CD4-positive, alpha-beta memory T cell (primary cell): ENCODE results near the gene PSMA4. TPM values are rescaled to one million over a fixed set of nuclear protein-coding genes. Genes with fewer than 3 reads are reported as not detected.
A peak's percentile ranks its signal among the peaks of the same experiment; 100 is the strongest.
"Not testable (repeated sequence)": the region's sequence is repeated elsewhere in the genome, so short reads cannot be mapped to it uniquely, and the experiment has no call there.

ENCODE experiments used
- CTCF ChIA-PET: fragments of 350-600 bp; sonication (Branson Sonifier 250); formaldehyde crosslinking; loops from one replicate; lab custom pipeline; 2021; ENCODE audit warnings: inconsistent platforms; ENCODE audit not compliant: partially characterized antibody; lab: Charles Lee
- POLR2A ChIA-PET: fragments of 350-600 bp; sonication (Branson Sonifier 250); formaldehyde crosslinking; loops from one replicate; lab custom pipeline; 2021; ENCODE audit not compliant: partially characterized antibody; lab: Charles Lee
- DNase-seq, 5 donors: peaks; one replicate each; pipeline versions ENCODE4 v3.0.0 to v3.0.0-alpha.2; 2020 to 2022; ENCODE audit warnings: mixed read lengths in 1 of 5
- H3K27ac ChIP-seq: one replicate; pipeline ENCODE4 v1.7.0; 2013; ENCODE audit warnings: low read depth, low read length
- H3K27me3 ChIP-seq: 2 replicates; pipeline ENCODE4 v1.7.0; 2013; ENCODE audit warnings: mild to moderate bottlenecking, low read length, moderate library complexity; ENCODE audit not compliant: insufficient read depth
- H3K36me3 ChIP-seq: 2 replicates; pipeline ENCODE4 v1.7.0; 2013; ENCODE audit warnings: mild to moderate bottlenecking, low read length, moderate library complexity; ENCODE audit not compliant: insufficient read depth
- H3K4me1 ChIP-seq: 2 replicates; pipeline ENCODE4 v1.7.0; 2013; ENCODE audit warnings: mild to moderate bottlenecking, low read length, moderate library complexity; ENCODE audit not compliant: insufficient read depth
- H3K4me3 ChIP-seq, 2 donors: one replicate each; pipeline ENCODE4 v1.7.0; 2013; ENCODE audit warnings: low read length in 2 of 2, mild to moderate bottlenecking in 1 of 2
- H3K9me3 ChIP-seq, 2 donors: one replicate each; pipeline ENCODE4 v1.7.0; 2013; ENCODE audit warnings: low read length in 2 of 2, control low read depth in 1 of 2; ENCODE audit not compliant: control insufficient read depth in 1 of 2
- H3K27ac Mint-ChIP-seq, 7 donors: one replicate each; pipeline ENCODE4 v1.8.0; 2020 to 2021; ENCODE audit warnings: mixed read lengths in 7 of 7, mild to moderate bottlenecking in 6 of 7, inconsistent platforms in 3 of 7, moderate library complexity in 3 of 7
- H3K27me3 Mint-ChIP-seq, 2 donors: one replicate each; pipeline ENCODE4 v1.8.0; 2020 to 2021; ENCODE audit warnings: mixed read lengths in 2 of 2
- H3K36me3 Mint-ChIP-seq, 2 donors: one replicate each; pipeline ENCODE4 v1.8.0; 2020 to 2021; ENCODE audit warnings: mixed read lengths in 2 of 2, inconsistent platforms in 1 of 2, mild to moderate bottlenecking in 1 of 2
- H3K4me1 Mint-ChIP-seq, 4 donors: one replicate each; pipeline ENCODE4 v1.8.0; 2020 to 2021; ENCODE audit warnings: mixed read lengths in 4 of 4, mild to moderate bottlenecking in 1 of 4
- H3K4me3 Mint-ChIP-seq, 8 donors: one replicate each; pipeline ENCODE4 v1.8.0; 2020 to 2021; ENCODE audit warnings: mixed read lengths in 8 of 8, mild to moderate bottlenecking in 7 of 8, moderate library complexity in 6 of 8, inconsistent platforms in 3 of 8
- H3K9me3 Mint-ChIP-seq, 8 donors: one replicate each; pipeline ENCODE4 v1.8.0; 2020 to 2021; ENCODE audit warnings: mixed read lengths in 8 of 8, mild to moderate bottlenecking in 5 of 8, inconsistent platforms in 3 of 8, moderate library complexity in 1 of 8
- intact Hi-C: fragments of 100-400 bp; cut with micrococcal nuclease; formaldehyde crosslinking; loops from one replicate; pipeline ENCODE4 v1.15.1; 2023
- polyA plus RNA-seq, 2 donors: library from polyadenylated mRNA; unstranded; fragments of 300-500 nt; fragmentation: Illumina TruSeq; gene quantifications; one replicate each; pipeline ENCODE4 v1.2.3, GENCODE V29; 2021
- total RNA-seq, 2 experiments: library from RNA; stranded (reverse); gene quantifications; one replicate each; pipeline ENCODE4 v1.2.3, GENCODE V29; 2021

Gene PSMA4
- total and polyA plus RNA-seq, 4 experiments from 2014 or later, result 89.8 to 279 (median 151) TPM

DNA sequence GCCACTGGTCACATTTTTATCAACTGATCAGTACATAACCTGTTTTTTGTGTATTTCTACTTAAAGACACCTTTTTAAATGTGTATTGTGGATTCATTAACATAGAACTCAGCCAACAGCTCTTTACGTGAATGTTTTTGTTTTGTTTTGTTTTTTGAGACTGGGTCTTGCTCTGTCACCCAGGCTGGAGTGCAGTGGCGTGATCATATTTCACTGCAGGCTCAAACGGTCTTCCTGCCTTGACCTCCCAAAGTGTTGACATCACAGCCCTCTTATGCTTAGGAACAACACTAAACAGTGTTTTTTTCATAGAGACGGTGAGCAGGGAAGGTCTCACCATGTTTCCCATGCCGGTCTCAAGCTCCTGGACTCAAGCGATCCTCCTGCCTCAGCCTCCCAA lies 9.9 kb downstream of the PSMA4 start:
- Histone ChIP-seq H3K27me3 (no peaks in the 10 kb centered on the region), H3K4me1 (no peaks in the 10 kb centered on the region), H3K9me3 (no peaks in the 10 kb centered on the region), H3K4me3 (no peak overlapping the region), H3K36me3 (peaks cover 44% of the 10 kb centered on the region), H3K27ac (no peak overlapping the region)
- DNase-seq, result no peak
- POLR2A ChIA-PET, result interaction anchor here (0.7 to 3.0 kb wide), 4 partner anchors 10 to 99 kb away, joined by 4 to 20 read pairs (median 4); partner anchors contain the start of genes CHRNA5 and PSMA4
- no peak overlapping the region for H3K27ac Mint-ChIP-seq
- H3K4me3 Mint-ChIP-seq, result no peak overlapping the region
- no peaks in the 10 kb centered on the region for H3K27me3 Mint-ChIP-seq
- CTCF ChIA-PET, result no interaction called here
- peaks cover 0 to 3% (median 1%) of the 10 kb centered on the region in 4 donors for H3K4me1 Mint-ChIP-seq
- H3K9me3 Mint-ChIP-seq, result no peaks in the 10 kb centered on the region
- peaks cover 24 to 55% of the 10 kb centered on the region in 2 donors for H3K36me3 Mint-ChIP-seq
- intact Hi-C loops, result no loop called here

DNA sequence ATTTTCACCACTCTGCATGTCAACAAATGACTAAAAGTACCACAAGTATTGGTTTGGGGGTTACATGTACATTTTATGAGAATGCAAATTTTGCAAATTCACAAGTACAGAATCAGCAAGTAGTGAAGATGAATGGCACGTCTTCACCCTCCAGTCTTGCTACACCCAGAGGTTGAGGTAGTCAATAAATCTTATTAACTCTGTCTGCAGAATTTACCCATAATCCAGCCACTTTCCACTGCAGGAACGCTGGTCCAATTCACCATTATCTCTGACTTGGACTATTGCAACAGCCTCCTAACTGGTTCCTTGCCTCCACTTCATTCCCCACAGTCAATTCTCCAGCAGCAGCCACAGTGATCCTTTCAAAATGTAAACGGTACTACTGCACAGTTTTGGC lies 10.6 kb downstream of the PSMA4 start:
- Histone ChIP-seq H3K4me3 (no peak overlapping the region), H3K27me3 (no peaks in the 10 kb centered on the region), H3K27ac (no peak overlapping the region), H3K4me1 (no peaks in the 10 kb centered on the region), H3K9me3 (no peaks in the 10 kb centered on the region), H3K36me3 (peaks cover 38% of the 10 kb centered on the region)
- no peaks in the 10 kb centered on the region for H3K9me3 Mint-ChIP-seq
- H3K4me1 Mint-ChIP-seq, result peaks cover 0 to 3% (median 1%) of the 10 kb centered on the region in 4 donors
- H3K4me3 Mint-ChIP-seq, result no peak overlapping the region
- H3K27ac Mint-ChIP-seq, result peak overlapping the region in 3 of 7 donors; percentile 4 to 86 (median 7)
- ChIA-PET POLR2A (interaction anchor here (1.5 to 3.0 kb wide), 2 partner anchors 10 to 12 kb away, joined by 4 to 20 read pairs; partner anchors contain the start of gene PSMA4), CTCF (no interaction called here)
- no peak for DNase-seq
- H3K36me3 Mint-ChIP-seq, result peaks cover 19 to 49% of the 10 kb centered on the region in 2 donors
- H3K27me3 Mint-ChIP-seq, result no peaks in the 10 kb centered on the region
- intact Hi-C loops, result no loop called here

DNA sequence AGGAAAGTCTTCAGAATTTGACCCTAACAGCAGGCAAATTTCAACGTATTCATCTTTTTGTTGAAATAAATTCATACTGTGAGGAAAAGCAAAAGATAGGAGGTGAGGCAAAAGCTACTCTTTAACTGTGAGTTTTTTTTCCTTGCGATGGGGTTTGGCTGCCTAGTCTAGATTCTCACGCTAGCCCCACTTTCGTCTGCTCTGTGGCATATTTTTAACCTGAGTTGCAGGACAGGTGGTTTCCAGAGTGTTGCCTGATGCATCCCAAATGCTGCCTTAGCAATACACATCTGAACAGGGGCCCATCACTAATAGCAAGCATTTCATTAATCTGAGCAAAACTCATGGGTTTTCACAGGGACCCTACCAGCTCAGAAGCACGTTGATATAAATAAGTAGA lies 11.7 kb downstream of the PSMA4 start:
- Mint-ChIP-seq H3K4me3 (no peak overlapping the region), H3K4me1 (peaks cover 0 to 2% (median 0%) of the 10 kb centered on the region in 4 donors), H3K27ac (no peak overlapping the region), H3K36me3 (peaks cover 19 to 39% of the 10 kb centered on the region in 2 donors), H3K27me3 (no peaks in the 10 kb centered on the region), H3K9me3 (no peaks in the 10 kb centered on the region)
- Histone ChIP-seq H3K4me1 (no peaks in the 10 kb centered on the region), H3K36me3 (peaks cover 29% of the 10 kb centered on the region), H3K4me3 (no peak overlapping the region), H3K9me3 (no peaks in the 10 kb centered on the region), H3K27me3 (no peaks in the 10 kb centered on the region), H3K27ac (no peak overlapping the region)
- CTCF ChIA-PET, result interaction anchor here (1.0 to 1.1 kb wide), 2 partner anchors 9 to 129 kb away, joined by 3 read pairs; no protein-coding TSS in a partner anchor
- no peak for DNase-seq
- POLR2A ChIA-PET, result no interaction called here
- intact Hi-C loops, result no loop called here

DNA sequence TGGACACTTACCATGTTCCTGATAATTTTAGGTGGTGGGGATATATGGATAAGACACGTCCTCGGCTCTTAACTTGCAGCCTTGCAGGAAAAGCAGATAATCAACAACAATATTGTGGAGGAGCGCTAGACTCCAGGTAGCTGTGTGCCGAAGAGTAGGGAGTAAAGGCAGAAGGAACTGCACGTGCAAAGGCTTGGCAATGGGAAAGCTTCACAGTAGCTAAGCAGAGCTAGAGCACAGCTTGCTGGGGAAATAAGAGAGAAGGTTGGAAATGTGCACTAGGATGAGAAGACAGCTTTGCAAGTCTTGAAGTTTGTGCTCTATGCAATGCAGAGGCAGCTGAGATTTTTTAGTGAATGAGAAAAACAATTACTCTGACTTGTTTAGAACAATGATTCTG lies 12.4 kb downstream of the PSMA4 start:
- H3K27me3 ChIP-seq, result no peaks in the 10 kb centered on the region
- Mint-ChIP-seq H3K36me3 (peaks cover 19 to 34% of the 10 kb centered on the region in 2 donors), H3K27me3 (peaks cover 0 to 1% of the 10 kb centered on the region in 2 donors), H3K4me3 (no peak overlapping the region), H3K27ac (no peak overlapping the region), H3K9me3 (peaks cover 0 to 1% (median 0%) of the 10 kb centered on the region in 8 donors), H3K4me1 (peaks cover 0 to 2% (median 0%) of the 10 kb centered on the region in 4 donors)
- H3K36me3 ChIP-seq, result peaks cover 22% of the 10 kb centered on the region
- ChIA-PET POLR2A (interaction anchor here (0.9 kb wide), 1 partner anchor 12 kb away, joined by 4 read pairs; the partner anchor contains the start of gene CHRNA5), CTCF (interaction anchor here (0.6 to 1.1 kb wide), 3 partner anchors 10 to 257 kb away, joined by 3 read pairs; no protein-coding TSS in a partner anchor)
- H3K9me3 ChIP-seq, result no peaks in the 10 kb centered on the region
- intact Hi-C loops, result no loop called here
- H3K27ac ChIP-seq, result no peak overlapping the region
- no peaks in the 10 kb centered on the region for H3K4me1 ChIP-seq
- no peak for DNase-seq
- H3K4me3 ChIP-seq, result no peak overlapping the region

DNA sequence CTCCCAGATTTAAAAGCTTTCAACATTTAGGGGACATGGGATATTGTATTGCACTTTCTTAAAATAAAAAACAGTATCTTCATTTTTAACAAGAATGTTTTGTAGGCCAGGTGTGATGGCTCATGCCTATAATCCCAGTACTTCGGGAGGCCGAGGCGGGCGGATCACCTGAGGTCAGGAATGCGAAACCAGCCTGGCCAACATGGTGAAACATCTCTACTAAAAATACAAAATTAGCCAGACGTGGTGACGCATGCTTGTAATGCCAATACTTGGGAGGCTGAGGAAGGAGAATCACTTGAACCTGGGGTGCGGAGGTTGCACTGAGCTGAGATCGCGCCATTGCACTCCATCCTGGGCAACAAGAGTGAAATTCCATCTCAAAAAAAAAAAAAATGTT lies 20.0 kb downstream of the PSMA4 start:
- H3K4me3 ChIP-seq, H3K27me3 Mint-ChIP-seq, H3K27ac ChIP-seq, DNase-seq, H3K9me3 Mint-ChIP-seq, H3K27me3 ChIP-seq, H3K27ac Mint-ChIP-seq, intact Hi-C loops, H3K36me3 ChIP-seq, H3K36me3 Mint-ChIP-seq, POLR2A ChIA-PET, H3K9me3 ChIP-seq, CTCF ChIA-PET, H3K4me3 Mint-ChIP-seq, H3K4me1 ChIP-seq: not testable (repeated sequence)
- H3K4me1 Mint-ChIP-seq, result peaks cover 3 to 11% (median 6%) of the 10 kb centered on the region in 4 donors

DNA sequence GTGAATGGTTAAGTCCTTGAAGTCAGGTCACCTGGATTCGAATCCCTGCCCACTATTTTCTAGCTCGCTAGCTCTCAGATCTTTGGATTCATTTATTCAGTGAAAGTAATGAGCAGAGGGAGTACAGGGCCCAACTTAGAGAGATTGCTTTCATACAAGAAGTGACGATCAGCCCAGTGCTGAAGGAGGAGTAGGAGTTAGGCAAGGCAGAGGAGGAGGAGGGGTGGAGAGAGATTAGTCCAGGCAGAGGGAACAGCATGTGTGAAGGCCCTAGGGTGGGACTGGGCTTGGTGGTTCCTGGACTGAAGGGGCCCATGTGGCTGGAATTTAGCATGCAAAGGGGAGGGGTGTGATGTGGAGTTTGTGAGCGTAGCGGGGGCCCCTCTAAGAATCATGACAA lies 21.2 kb downstream of the PSMA4 start:
- intact Hi-C loops, result no loop called here
- peaks cover 2 to 3% of the 10 kb centered on the region in 2 donors for H3K36me3 Mint-ChIP-seq
- ChIA-PET POLR2A (no interaction called here), CTCF (no interaction called here)
- DNase-seq, result no peak
- peak overlapping the region in 1 of 7 donors; percentile 5 for H3K27ac Mint-ChIP-seq
- peak overlapping the region in 1 of 8 donors; percentile 11 for H3K4me3 Mint-ChIP-seq
- peaks cover 7 to 19% (median 12%) of the 10 kb centered on the region in 4 donors for H3K4me1 Mint-ChIP-seq
- H3K4me1 ChIP-seq, result peaks cover 15% of the 10 kb centered on the region
- peaks cover 4 to 5% of the 10 kb centered on the region in 2 donors for H3K27me3 Mint-ChIP-seq
- peaks cover 0 to 2% (median 0%) of the 10 kb centered on the region in 8 donors for H3K9me3 Mint-ChIP-seq
- no peak overlapping the region for H3K27ac ChIP-seq
- H3K36me3 ChIP-seq, result no peaks in the 10 kb centered on the region
- H3K9me3 ChIP-seq, result no peaks in the 10 kb centered on the region
- peaks cover 6% of the 10 kb centered on the region for H3K27me3 ChIP-seq
- no peak overlapping the region for H3K4me3 ChIP-seq

DNA sequence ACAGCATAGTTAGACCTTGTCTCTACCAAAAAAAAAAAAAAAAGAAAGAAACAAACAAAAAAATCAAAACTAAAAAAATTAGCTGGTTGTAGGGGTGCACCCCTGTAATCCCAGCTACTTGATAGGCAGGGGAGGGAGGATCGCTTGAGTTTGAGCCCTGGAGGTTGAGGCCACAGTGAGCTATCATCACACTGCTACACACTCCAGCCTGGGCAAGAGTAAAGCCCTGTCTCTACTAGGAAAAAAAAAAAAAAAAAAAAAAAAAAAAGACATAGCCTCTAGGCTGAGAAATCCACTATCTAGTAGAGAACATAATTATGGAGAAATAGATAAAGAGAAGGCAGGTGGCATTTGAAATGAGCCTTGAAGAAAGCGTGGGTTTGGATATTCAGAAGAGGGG lies 22.8 kb downstream of the PSMA4 start:
- Histone ChIP-seq H3K9me3 (no peaks in the 10 kb centered on the region), H3K27me3 (peaks cover 8% of the 10 kb centered on the region), H3K36me3 (no peaks in the 10 kb centered on the region), H3K4me3 (no peak overlapping the region), H3K4me1 (peaks cover 18% of the 10 kb centered on the region), H3K27ac (no peak overlapping the region)
- H3K9me3 Mint-ChIP-seq, result no peaks in the 10 kb centered on the region
- H3K27ac Mint-ChIP-seq, result no peak overlapping the region
- CTCF ChIA-PET, result interaction anchor here (0.7 kb wide), 1 partner anchor 17 kb away, joined by 3 read pairs; no protein-coding TSS in a partner anchor
- H3K4me3 Mint-ChIP-seq, result peak overlapping the region in 1 of 8 donors; percentile 37
- peaks cover 2 to 3% of the 10 kb centered on the region in 2 donors for H3K36me3 Mint-ChIP-seq
- no peak for DNase-seq
- POLR2A ChIA-PET, result interaction anchor here (1.5 to 4.8 kb wide), 2 partner anchors 13 to 22 kb away, joined by 4 to 45 read pairs; partner anchors contain the start of gene PSMA4
- intact Hi-C loops, result no loop called here
- H3K27me3 Mint-ChIP-seq, result peaks cover 5 to 10% of the 10 kb centered on the region in 2 donors
- H3K4me1 Mint-ChIP-seq, result peaks cover 7 to 24% (median 17%) of the 10 kb centered on the region in 4 donors
